GM06990 (cell line): ENCODE results near the gene NEK8.
A peak's percentile ranks its signal among the peaks of the same experiment; 100 is the strongest.

Experiments
- DNase-seq: peaks from one replicate; pipeline ENCODE4 v3.0.0-alpha.2; 2011; ENCODE audit not compliant: insufficient read length; ENCODE audit errors: extremely low read depth
- H3K27me3 ChIP-seq: replicated peaks from 2 replicates; pipeline ENCODE4 v1.6.0; 2011; ENCODE audit warnings: low read length; ENCODE audit not compliant: control insufficient read depth, insufficient read depth
- H3K36me3 ChIP-seq: 2 replicates; pipeline ENCODE4 v1.5.1; 2011; ENCODE audit warnings: low read length; ENCODE audit not compliant: control insufficient read depth, insufficient read depth
- H3K4me3 ChIP-seq: replicated peaks from 2 replicates; pipeline ENCODE4 v1.5.1; 2011; ENCODE audit warnings: low read depth, mild to moderate bottlenecking, control low read depth, low read length
- TF ChIP-seq, protein P1 (sequence below): IDR thresholded peaks from 2 replicates; pipeline ENCODE4 v1.5.1; 2011; ENCODE audit warnings: low read length, control low read depth, mild to moderate bottlenecking, inconsistent platforms; ENCODE audit not compliant: insufficient read depth, poor library complexity, severe bottlenecking

Gene NEK8

DNA sequence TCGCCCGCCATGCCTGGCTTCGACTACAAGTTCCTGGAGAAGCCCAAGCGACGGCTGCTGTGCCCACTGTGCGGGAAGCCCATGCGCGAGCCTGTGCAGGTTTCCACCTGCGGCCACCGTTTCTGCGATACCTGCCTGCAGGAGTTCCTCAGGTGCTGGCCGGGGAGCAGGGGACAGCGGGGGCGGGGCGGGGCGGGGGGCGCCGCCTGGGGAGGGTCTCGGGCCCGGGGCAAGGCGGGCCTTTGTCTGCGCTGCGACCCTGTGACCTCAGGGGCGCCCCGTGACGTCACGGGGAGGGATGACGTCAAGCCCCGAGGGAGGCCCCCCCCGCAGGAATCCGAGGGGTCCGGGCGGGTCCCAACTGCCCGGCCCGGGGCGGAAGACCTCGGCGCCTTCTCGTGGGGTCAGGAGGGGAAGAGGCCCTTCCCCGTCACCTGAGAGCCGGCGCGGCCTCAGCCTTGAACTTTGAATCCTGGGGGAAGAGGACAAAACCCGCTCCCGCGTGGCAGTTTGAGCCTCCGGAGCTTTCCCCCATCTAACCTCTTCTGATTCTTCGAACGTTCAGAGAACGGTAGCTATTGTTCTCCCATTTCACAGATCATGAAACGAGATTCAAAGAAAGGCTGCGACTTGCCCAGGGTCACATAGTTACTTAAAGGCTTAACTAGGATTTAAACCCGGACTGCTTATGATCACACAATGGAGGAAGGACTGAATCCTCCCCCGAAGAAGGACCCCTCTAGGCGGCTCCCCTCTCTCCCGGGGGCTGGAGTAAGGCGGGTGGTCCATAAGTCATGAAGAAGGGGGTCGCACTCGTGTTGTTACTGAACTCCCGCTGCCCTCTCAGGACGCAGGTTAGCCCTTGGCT lies 15.8 kb downstream of the NEK8 start:
- Histone ChIP-seq H3K36me3 (peaks cover 38% of the 10 kb centered on the region), H3K4me3 (peak overlapping the region; percentile 72), H3K27me3 (no peaks in the 10 kb centered on the region)
- DNase-seq = peak; percentile 77
- TF ChIP-seq, protein P1, sequence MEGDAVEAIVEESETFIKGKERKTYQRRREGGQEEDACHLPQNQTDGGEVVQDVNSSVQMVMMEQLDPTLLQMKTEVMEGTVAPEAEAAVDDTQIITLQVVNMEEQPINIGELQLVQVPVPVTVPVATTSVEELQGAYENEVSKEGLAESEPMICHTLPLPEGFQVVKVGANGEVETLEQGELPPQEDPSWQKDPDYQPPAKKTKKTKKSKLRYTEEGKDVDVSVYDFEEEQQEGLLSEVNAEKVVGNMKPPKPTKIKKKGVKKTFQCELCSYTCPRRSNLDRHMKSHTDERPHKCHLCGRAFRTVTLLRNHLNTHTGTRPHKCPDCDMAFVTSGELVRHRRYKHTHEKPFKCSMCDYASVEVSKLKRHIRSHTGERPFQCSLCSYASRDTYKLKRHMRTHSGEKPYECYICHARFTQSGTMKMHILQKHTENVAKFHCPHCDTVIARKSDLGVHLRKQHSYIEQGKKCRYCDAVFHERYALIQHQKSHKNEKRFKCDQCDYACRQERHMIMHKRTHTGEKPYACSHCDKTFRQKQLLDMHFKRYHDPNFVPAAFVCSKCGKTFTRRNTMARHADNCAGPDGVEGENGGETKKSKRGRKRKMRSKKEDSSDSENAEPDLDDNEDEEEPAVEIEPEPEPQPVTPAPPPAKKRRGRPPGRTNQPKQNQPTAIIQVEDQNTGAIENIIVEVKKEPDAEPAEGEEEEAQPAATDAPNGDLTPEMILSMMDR = no peak

DNA sequence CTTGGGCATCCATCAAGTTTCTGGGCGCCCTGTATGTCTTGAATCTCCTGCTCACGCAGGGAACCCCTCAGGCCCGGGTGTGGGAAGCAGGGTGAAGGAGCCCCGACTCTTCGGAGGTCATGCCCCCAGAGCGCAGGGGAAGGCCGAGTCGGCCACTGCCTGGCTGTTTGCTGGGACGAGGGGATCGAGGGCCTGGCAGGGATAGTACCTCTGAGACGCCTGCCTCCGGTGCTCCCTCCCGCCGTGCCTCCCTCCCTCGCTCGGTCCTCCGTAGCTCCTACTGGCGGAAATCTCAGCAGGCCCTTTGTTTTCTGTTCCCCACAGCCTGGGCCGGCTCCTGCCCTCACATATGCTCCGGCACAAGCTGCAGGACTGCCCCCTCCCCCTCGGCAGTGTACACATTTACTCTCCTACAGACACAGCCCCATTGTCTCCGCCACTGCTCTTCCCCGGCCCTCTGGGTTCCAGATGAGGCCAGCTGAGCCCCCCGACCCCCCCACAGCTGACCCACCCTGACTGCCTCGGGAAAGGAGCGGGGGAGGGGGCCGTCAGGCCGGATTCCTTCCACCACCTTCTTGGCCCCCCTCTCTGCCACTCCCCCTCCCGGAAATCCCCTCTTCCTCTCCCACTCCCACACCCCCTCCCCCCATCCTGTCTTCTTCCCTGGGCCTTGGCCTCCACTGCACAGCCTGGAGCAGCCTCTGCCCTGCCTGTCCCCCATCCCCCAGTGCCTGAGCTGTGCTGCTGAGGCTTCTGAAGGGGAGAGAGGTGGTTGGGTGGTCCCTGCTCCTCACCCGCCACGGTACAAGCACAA lies 16.6 kb downstream of the NEK8 start:
- TF ChIP-seq, protein P1 = no peak
- DNase-seq = peak; percentile 55
- no peaks in the 10 kb centered on the region for H3K27me3 ChIP-seq
- peak overlapping the region; percentile 72 for H3K4me3 ChIP-seq
- H3K36me3 ChIP-seq = peaks cover 40% of the 10 kb centered on the region

DNA sequence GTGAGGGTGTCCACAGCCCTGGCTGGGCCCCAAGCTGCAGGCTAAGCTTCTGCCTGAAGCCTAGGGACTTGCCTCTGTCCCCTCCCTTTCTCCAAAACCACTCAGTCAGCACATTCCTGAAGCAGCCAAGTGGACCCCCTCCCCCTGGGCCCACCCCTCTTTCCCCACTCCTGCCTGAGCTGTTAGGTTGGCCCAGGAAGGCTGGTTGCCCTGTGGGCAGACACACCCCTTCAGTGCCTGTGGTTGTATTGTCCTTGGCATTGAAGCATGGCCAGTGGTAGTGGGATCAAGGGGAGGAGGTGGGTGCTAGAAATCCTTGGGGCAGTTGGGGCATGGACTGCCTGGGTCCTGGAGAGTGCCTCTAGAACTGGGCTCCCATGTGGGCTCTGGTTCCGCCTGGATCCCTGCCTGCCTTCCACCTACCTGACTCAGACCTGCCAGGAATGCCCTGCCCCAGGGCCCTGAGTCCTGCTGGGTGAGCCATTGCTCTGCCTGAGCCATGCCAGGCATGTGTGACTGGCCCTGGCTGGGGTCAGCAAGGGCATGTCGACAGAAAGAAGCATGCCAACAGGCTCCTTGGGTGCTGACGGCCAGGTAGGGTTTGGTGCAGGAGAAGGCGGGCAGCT lies 17.3 kb downstream of the NEK8 start:
- Histone ChIP-seq H3K27me3 (no peaks in the 10 kb centered on the region), H3K36me3 (peaks cover 46% of the 10 kb centered on the region), H3K4me3 (peak overlapping the region; percentile 72)
- TF ChIP-seq, protein P1 = no peak
- no peak for DNase-seq

DNA sequence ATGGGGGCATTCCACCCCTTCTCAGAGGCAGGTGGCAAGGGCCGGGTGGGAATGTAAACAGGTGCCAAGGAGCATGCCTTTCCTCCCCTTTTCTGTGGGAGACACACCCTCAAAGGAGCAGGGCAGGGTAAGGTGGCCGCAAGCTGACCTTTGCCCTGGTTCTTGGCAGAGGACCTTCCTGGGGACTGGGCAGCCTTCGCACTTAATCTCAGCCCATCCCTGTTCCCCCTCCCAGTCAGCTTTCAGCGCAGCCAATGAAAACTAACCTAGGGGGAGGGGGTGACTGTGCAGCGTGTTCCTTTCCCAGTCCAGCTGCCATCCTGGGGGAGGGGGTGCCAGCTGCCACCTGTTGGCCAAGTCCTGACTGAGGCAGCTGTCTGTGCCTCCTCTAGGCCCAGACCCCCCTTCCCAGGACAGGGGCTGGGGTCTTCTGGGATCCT lies 18.0 kb downstream of the NEK8 start:
- TF ChIP-seq, protein P1 = no peak
- Histone ChIP-seq H3K36me3 (peaks cover 46% of the 10 kb centered on the region), H3K27me3 (no peaks in the 10 kb centered on the region), H3K4me3 (peak overlapping the region; percentile 72)
- no peak for DNase-seq

DNA sequence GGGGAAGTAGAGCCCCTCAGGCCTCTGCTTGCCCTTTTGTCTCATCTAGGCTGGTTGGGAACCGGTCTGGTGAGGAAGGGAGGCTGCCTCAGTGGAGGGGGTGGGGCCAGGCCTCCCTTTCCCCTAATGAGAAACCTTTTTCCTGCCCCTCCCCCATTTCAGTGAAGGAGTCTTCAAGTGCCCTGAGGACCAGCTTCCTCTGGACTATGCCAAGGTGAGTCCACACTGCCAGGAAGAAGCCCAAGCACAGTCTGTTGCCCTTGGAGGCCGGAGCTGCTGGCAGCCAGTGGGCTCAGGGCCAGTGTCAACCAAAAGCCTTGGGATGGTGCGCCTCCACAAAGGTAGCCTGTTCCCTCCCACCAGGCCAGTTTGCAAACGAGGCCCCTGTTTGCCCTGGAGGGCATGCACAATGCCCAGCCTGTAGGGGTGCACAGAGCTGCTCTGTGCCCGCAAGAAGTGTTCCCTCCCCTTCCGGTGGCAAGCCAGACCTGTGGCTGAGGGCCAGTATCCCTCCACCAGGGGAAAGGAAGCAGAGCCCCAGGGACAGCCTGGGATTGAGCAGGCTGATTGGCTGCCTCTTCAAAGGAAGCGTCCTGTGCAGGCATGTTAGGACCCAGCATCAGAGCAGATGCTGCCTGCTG lies 18.6 kb downstream of the NEK8 start:
- Histone ChIP-seq H3K36me3 (peaks cover 46% of the 10 kb centered on the region), H3K27me3 (no peaks in the 10 kb centered on the region), H3K4me3 (peak overlapping the region; percentile 72)
- DNase-seq = no peak
- TF ChIP-seq, protein P1 = no peak
